ENCODE data around the gene CD34.

DNA sequence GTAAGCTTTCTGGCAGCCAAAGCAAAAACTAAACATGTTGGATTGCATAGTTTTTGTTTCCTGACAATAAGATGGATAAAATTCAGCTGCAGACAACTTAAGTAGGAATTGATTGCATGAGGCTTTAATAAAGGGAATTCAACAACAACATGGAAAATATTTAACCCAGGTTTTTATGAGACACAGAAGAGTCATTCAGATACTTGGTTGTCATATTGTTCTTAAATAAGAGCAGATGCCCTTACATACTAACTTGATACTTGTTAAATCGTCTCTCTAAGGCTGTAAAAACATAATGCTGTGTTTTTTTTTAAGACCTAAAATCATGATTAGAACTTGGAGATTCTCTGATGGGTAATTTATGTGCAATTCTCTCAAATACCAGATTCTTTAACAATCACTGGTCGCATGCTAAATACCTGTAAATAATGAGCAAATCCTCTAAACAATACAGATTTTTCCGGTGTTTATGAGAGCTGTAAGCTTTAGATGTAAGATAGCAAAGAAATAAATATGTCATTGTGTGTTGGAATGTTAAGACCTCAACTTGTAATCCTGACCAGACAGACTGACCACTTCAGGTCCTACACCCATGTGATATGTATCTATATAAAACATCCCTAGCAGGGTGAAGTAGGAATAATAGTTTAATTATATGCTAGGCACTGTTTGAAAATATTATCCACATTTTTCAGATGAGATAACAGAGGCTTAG lies 37.8 kb upstream of the CD34 start:
- TF ChIP-seq, protein P1, sequence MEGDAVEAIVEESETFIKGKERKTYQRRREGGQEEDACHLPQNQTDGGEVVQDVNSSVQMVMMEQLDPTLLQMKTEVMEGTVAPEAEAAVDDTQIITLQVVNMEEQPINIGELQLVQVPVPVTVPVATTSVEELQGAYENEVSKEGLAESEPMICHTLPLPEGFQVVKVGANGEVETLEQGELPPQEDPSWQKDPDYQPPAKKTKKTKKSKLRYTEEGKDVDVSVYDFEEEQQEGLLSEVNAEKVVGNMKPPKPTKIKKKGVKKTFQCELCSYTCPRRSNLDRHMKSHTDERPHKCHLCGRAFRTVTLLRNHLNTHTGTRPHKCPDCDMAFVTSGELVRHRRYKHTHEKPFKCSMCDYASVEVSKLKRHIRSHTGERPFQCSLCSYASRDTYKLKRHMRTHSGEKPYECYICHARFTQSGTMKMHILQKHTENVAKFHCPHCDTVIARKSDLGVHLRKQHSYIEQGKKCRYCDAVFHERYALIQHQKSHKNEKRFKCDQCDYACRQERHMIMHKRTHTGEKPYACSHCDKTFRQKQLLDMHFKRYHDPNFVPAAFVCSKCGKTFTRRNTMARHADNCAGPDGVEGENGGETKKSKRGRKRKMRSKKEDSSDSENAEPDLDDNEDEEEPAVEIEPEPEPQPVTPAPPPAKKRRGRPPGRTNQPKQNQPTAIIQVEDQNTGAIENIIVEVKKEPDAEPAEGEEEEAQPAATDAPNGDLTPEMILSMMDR (IDR thresholded peaks at IDR 0.05) = no peak
- TF ChIP-seq POLR2AphosphoS5 (IDR thresholded peaks at IDR 0.05) (no peak), POLR2A (IDR thresholded peaks at IDR 0.05) (no peak)

All from stomach (tissue), 4 donors.